Endometrial microvascular endothelial cells (primary cell): ENCODE data around the gene ATP4B. TPM values are rescaled to one million over a fixed set of nuclear protein-coding genes. Genes with fewer than 3 reads are reported as not detected.

ENCODE experiments used
- in situ Hi-C: cut with HindIII; loops from 2 replicates; pipeline ENCODE4 v1.10.0; 2017; ENCODE audit warnings: low sequenced_read_pairs, low pct_unique_long_range_greater_than_20kb; ENCODE audit errors: inconsistent ontology term
- total RNA-seq: library from RNA; depleted of rRNA; stranded (reverse); fragments of >200 nt; gene quantifications from one replicate; pipeline ENCODE4 v1.2.3, GENCODE V29; 2015; ENCODE audit errors: inconsistent ontology term

The ATP4B gene
- total RNA-seq, 1 donor from 2014 or later, result not detected

DNA sequence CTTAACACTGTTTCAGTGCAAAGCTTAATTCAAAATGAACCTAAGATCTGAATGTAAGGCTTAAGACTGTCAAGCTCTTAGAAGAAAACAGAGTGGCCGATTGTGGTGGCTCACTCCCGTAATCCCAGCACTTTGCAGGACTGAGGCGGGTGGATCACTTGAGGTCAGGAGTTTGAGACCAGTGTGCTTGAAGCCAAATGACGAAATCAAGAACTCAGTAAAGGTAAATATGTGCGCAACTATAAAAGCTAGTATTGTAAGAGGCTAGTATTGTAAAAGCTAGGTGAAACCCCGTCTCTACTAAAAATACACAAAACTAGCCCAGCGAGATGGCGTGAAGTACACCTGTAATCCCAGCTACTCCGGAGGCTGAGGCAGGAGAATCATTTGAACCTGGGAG, 12.7 kb downstream of the ATP4B start:
- in situ Hi-C loops, result no loop called here

DNA sequence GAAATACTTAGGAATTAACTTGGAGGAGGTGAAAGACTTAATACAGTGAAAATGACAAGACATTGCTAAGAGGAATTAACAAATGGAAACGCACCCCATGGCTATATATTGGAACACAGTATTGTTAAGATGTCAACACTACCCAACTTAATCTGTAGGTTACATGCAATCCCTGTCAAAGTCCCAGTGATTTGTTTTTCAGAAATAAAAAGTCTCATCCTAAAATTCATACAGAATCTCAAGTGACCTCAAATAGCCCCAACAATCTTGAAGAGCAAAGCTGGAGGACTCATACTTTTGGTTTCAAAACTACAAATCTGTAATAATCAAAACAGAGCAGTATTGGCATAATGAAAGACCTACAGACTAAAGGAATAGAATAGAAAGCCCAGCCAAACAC, 13.2 kb downstream of the ATP4B start:
- in situ Hi-C loops, result no loop called here

DNA sequence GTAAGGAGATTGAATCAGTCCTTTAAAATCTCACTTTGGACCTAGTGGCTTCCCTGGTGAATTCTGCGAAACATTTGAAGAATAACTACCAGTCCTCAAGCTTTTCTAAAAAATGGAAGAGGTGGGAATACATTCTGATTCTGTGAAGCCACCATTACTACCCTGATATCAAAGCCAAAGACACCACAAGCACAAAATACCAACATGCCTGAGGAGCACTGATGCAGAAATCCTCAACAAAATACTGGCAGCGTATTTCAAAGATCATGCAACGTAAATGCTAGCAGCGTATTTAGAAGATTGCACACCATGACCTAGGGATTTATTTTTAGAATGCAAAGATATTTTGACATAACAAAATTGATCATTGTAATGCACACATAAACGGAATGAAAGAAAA, 14.4 kb downstream of the ATP4B start:
- in situ Hi-C loops, result no loop called here

DNA sequence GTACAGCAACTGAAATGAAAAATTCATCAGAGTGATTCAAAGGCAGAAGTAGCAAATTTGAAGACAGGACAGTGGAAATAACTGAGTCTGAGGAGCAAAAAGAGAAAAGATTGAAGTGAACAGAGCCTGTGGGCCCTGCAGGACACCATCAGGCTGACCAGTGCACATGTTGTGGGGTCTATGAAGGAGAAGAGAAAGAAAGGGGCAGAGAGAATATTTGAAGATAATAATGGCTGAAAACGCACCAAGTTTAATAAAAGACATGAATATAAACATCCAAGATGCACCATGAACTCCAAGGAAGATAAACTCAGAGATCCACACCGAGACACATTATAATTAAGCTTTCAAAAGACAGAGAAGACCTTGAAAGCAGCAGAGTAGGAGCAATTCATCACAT, 15.4 kb downstream of the ATP4B start:
- in situ Hi-C loops, result no loop called here

GRCh38 chr13:113641426-113641825, 16.6 kb downstream of the ATP4B start:
- in situ Hi-C loops, result no loop called here

- in situ Hi-C loops, result no loop called here
Measured at GRCh38 chr13:113639616-113640262, 18.3 kb downstream of the ATP4B start.

DNA sequence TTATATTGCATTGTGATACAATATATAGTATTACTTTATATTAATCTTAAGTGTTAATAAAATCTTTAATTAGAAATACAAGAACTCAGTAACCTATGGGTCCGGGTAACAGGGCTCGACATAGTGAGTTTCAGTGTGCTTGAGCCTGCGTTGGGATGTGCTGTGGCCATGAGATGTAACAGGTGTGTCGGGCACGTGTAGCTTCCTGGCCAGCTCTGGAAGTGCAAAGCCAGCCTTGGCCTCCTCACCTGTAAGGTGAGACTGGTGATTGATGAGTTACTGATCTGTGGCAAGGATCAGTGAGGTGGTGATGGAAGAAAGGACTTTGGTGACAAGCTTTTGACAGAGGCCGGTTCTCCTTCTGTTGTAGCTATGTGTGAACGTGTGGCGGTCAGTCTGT, 19.2 kb downstream of the ATP4B start:
- in situ Hi-C loops, result no loop called here

GRCh38 chr13:113638173-113638746, 19.7 kb downstream of the ATP4B start:
- in situ Hi-C loops, result no loop called here

DNA sequence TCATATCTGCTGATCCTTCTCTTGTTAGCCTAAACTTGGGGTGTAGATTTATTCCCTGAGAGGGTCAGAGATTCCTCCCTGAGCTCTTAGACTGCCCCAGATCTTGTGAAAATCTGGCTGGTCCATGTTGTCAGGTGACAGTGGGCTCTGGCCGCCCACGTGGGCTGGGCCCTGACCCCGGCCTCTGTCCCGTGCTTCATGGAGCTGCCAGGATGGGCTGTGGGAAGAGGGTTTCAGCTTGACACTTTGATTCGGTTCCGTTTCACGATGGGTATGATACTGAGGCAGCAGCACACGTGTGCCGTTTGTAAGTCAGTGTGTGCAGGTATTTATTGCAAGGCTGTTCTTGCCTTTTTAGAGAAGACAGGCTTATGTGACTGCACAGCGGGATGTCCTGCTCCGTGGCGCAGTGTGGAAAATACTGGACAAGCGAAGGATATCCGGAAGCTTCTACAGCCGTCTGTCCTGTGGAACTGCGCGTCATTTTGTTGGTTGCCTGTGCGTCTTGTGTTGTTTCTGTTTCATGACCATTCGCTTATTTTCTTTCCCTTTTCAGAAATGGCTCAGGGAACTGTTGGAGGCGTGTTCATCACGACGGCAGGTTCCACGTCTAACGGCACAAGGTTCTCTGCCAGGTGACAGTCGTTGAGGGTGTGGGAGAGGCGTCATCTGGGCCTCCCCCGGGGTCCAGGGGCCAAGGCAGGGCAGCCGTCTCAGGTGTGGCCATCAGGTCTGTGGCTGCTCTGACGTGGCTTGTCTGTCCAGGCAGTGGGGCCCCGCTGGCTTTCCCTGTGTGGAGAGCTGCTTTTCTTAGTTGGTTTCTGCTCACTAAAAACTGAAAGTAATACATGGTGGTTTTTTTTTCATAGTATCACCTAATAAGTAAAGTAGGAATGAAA, 20.5 kb downstream of the ATP4B start:
- in situ Hi-C loops, result no loop called here

GRCh38 chr13:113636266-113636963, 21.6 kb downstream of the ATP4B start:
- in situ Hi-C loops, result no loop called here

DNA sequence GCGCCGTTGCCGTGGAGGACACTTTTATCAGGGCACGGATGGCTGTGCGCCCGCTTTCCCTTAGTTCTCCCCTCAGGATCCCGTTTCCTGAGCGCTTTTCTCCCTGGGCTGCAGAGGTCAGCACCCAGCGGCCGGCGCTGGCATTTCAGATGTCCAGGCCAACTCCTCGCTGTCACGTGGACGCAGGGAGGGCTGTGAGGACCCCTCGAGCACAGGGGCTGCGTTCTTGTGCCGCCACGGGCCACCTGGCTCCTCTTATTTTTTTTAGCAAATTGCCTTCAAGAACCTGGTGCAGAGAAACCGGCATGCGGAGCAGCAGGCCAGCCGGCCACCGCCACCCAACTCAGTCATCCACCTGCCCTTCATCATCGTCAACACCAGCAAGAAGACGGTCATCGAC, 22.3 kb downstream of the ATP4B start:
- in situ Hi-C loops, result no loop called here

DNA sequence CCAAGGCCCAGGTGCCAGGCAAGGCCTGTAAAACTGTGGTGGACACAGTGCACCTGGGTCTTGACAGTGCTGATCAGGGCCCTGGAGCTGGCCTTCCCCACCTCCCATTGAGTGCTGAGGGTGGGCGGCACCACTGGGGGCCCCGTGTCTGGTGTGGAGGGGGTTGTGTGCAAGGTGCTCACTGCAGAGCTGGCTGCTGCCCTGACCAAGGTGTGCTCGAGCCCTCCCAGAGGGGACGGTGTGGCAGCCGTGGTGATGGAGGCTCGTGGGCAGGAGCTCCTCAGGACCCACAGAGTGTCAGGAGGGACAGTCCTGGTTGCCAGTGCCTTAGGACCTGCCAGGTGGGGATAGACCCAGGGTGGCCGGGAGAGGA, 23.0 kb downstream of the ATP4B start:
- in situ Hi-C loops, result no loop called here

DNA sequence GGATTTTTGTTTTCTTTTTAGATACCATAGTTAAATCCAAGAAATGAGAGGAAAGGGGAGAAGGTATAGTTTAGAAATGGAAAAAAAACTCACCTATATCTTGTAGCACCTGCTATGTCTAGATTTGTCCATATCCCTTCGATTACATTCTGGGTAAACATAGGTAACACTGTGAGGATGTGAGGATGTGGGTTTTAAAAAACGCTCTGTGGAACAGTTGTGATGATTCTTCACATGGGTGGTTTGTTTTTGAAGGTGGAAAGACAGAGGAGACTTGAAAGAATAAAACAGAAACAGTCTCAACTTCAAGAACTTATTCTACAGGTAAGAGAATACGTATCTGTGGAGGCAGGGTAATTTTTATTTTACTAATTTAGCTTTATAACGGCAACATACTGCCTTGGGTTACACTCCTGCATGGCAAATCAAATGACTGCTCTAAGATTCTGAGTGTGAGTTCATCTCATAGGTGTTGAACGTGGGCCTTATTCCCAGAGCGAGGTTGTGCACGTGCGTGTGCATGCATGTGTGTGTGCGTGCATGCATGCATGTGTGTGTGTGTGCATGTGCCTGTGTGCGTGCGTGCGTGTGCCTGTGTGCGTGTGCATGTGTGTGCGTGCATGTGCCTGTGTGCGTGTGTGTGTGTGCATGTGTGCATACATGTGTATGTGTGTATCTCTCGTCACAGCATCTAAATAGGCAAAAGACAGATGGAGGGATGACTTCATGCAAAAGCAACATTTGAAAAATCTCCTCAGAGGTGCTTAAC, 23.5 kb downstream of the ATP4B start:
- in situ Hi-C loops, result no loop called here

GRCh38 chr13:113633485-113633873, 24.5 kb downstream of the ATP4B start:
- in situ Hi-C loops, result no loop called here

DNA sequence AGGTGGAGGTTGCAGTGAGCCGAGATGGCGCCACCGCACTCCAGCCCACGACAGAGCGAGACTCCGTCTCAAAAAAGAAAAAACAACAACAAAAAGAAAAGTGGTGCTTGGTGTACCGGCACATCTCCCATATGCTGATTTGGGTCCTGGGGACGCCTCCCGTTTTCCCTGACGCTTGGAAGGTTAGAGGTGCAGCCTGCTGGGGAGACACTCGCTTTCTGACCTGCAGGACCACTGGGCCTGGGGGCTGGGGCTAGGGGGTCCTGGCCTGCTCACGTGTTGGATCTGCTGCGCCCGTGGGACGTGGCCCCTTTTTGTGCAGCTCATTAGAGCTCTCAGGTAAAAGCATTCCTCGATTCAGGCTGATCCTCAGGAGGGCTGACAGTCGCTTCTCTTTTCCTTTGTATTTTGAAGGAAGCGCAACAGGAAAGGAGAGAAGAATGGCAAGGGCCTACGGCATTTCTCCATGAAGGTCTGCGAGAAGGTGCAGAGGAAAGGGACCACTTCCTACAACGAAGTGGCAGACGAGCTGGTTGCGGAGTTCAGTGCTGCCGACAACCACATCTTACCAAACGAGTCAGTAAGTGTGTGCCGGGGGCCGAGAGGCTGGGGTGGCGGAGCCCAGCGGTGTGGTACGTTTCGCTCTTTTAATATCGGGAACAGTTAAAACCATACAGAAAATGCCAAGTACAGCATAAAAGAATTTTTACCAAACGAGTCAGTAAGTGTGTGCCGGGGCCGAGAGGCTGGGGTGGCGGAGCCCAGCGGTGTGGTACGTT, 25.1 kb downstream of the ATP4B start:
- in situ Hi-C loops, result no loop called here

DNA sequence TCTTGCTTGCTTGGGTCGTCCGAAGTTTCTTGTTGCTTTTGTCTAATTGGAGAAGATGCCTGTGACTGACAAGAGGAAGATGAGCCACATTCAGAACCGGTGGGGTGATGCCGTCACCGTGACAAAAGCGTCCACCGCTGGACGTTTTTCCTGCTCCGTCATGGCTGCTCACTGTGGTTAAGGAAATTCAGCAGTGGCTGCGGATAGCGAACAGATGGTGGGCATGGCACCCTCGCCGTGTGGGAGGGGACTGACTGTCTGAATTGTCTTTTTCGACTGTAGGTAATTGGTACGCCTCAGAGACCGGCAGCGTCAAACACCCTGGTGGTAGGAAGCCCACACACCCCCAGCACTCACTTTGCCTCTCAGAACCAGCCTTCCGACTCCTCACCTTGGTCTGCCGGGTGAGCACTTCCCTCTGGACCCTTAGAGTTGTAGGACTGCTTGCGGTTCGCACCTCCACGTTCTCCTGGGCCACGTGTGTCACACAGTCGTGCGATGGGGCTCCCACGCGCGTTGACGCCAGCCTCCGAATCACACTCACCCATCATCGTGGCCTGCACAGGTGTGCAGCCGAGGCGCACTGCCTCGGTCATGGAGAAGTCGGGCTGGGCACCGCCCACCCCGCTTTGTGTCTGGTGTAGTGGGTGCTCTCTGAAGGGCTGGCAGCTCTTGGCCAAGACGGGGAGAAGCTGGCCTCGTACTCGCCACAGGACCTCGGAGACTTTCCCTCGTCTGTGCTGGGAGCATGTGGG, 26.5 kb downstream of the ATP4B start:
- in situ Hi-C loops, result no loop called here

DNA sequence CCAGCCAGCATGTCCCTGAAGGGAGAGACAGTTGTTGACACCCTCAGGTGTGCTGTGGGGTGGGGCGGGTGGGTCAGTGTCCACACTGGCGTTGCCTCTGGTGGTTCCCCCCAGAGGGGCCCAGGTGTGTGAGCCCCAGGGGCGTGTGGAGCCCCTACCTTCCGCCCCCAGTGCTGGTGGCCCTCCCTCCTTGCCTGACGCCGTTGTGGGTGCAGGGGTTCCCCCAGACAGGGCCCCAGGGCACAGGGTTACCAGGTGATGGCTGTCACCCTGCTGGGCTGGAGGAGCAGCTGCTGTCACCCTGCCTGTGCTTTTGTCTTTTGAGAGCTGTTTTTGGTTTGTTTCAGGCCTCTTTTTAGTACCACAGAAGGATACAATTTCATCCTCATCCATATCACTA, 27.2 kb downstream of the ATP4B start:
- in situ Hi-C loops, result no loop called here

- in situ Hi-C loops, result no loop called here
Measured at GRCh38 chr13:113630296-113630695, 27.7 kb downstream of the ATP4B start.
